ENCODE data around the gene PRPF38B.

- TF ChIP-seq POLR2A (IDR thresholded peaks at IDR 0.05): no peak
- TF ChIP-seq CTCF (IDR thresholded peaks at IDR 0.05): no peak
Measured at GRCh38 chr1:108718927-108719655, 27.0 kb downstream of the PRPF38B start.

Measured in thyroid gland (tissue), 4 donors.